Measurements from ENCODE around the gene IRF3.

IRF3 gene, protein sequence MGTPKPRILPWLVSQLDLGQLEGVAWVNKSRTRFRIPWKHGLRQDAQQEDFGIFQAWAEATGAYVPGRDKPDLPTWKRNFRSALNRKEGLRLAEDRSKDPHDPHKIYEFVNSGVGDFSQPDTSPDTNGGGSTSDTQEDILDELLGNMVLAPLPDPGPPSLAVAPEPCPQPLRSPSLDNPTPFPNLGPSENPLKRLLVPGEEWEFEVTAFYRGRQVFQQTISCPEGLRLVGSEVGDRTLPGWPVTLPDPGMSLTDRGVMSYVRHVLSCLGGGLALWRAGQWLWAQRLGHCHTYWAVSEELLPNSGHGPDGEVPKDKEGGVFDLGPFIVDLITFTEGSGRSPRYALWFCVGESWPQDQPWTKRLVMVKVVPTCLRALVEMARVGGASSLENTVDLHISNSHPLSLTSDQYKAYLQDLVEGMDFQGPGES

DNA sequence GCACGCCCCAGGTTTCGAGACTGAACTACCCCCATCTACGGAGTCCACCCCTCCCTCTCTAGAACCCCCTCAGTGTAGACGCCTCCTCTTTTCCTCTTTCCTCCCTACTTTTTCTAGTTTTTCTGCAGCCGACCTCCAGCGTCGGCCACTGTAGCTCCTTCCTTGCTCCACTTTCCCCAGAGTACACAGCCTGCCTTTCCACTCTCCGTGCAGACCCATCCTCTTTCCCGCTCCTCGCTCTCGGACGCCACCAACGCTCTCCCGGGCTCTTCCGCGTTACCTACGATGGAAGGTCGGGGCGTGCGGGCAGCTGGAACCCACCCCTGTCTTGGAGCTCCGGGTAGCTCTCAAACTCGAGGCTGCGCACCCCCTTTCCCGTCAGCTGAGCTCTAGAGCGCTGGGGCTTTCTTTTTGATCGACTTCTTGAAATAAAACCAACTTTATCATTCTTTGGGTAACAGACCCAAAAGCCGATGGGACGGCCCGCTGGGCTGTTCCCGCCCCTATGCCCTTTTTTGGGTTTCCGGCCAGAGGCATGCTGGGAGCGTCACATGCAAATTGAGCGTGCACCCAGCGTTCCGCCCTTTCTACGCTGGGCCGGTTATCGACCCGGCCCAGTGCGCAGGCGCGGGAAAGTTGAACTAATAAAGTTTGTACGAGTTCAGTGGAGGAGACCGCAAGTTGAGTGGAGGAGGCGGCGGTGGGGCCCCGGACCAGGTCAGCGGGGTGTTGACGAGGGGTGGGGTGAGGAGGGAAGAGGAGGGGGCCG, at the start of gene IRF3, which contains the start of gene BCL2L12:
Gene IRF3 (minus strand): TSS at position 507 of the 769 bp plus-strand sequence. CDS start 1,019 bp downstream, outside the sequence.
Gene BCL2L12 (plus strand): TSS at position 583 of the 769 bp plus-strand sequence. CDS start 760 bp downstream, outside the sequence.
- DNase-seq (ENCODE audit: extremely low spot score, insufficient read length, low read depth) (peak; percentile 96), FAIRE-seq (peak; percentile 97)

DNA sequence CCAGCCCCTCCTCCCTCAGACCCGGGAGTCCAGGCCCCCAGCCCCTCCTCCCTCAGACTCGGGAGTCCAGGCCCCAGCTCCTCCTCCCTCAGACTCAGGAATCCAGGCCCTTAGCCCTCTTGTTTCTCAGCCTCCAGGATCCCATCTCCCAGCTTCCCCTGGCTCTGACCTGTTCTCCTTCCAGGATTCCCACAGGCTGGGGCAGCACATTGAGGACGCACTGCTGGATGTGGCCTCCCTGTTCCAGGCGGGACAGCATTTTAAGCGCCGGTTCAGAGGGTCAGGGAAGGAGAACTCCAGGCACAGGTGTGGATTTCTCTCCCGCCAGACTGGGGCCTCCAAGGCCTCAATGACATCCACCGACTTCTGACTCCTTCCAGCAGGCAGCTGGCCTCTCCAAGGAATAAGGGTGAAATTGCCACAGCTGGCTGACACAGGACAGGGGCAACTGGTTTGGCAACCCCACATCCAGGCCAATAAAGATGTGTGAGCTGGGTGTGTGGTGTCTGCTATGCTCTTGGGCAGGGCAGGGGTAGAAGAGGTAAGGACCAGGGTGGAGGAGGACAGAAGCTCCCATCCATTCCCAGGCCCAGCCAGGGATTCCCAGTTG, 47.7 kb upstream of the IRF3 start:
- DNase-seq (ENCODE audit: extremely low spot score, insufficient read length, low read depth) (no peak), FAIRE-seq (no peak)

DNA sequence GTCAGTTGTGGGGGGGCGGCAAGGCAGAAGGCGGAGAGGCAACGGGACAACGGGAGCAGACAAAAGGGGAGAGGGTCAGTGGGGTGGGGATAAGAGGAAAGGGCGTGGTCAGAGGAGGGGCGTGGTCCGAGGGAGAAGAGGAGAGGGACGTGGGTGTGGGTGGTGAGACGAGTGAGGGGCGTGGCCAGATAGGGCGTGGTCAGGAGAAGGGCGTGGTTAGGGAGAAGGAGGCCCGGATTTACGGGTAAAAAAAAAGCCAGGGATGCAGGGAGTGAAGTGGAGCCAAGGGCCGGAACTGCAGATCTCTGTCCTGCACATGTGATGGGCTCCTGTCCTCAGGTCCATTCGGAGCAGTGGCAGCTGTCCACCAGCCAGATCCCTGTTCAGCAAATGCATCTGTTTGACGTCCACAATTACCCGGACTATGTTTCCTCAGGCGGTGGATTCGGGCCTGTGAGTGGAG, 46.8 kb upstream of the IRF3 start:
- no peak for FAIRE-seq
- no peak for DNase-seq (ENCODE audit: extremely low spot score, insufficient read length, low read depth)

DNA sequence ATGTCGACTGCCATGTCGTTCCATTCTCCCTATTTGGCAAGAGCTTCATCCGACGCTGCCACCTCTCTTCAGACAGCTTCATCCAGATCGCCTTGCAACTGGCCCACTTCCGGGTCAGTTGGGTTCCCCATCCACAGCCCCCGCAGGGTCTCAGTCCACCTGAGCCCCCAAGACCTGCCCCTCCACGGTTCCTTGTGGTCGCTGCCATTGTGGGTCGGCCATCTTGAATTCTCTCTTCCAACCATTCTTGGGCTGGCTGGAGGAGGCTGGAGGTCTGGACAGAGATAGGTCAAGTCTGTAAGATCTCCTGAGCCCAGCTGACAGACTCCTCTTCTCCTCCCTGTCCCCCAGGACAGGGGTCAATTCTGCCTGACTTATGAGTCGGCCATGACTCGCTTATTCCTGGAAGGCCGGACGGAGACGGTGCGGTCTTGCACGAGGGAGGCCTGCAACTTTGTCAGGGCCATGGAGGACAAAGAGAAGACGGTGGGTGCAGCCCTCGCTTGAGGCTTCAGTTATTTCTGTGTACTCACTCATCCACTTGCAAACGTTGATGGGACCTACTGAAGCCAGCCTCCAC, 44.8 kb upstream of the IRF3 start:
- no peak for DNase-seq (ENCODE audit: extremely low spot score, insufficient read length, low read depth)
- FAIRE-seq = no peak

DNA sequence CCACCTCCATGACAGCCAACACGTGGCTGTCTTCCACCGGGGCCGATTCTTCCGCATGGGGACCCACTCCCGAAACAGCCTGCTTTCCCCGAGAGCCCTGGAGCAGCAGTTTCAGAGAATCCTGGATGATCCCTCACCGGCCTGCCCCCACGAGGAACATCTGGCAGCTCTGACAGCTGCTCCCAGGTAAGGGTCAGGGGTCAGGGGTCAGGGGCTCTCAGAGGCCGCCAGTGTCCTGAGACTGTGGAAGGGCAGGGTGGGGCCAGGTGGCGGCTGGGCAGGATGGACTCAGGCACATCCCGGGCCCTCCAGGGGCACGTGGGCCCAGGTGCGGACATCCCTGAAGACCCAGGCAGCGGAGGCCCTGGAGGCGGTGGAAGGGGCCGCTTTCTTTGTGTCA, 40.3 kb upstream of the IRF3 start:
- FAIRE-seq (no peak), DNase-seq (ENCODE audit: extremely low spot score, insufficient read length, low read depth) (no peak)

DNA sequence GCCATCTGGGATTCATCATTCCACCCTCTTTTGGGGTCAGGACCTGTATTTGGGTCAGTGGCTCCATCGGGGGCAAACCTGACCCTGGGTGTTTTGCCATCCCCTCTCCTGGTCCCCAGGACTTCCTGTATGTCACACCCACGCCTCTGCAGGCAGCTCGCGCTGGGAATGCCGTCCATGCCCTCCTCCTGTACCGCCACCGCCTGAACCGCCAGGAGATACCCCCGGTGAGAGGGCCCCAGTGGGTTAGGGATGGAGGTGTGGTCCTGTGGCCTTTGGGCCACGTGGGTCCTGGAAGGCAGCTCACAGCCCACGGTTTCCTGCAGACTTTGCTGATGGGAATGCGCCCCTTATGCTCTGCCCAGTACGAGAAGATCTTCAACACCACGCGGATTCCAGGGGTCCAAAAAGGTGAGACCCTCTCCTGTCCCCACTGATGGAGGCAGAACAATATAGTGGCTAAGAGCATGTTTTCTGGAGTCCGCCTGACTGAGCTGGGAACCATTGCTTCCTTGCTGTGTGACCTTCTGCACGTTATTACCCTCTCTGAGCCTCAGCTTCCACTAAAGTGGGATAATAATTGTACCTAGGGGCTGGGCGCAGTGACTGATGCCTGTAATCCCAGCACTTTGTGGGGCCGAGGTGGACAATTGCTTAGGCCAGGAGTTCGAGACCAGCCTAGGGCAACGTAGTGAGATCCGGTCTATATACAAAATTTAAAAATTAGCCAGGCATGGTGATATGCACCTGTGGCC, 39.4 kb upstream of the IRF3 start:
- no peak for FAIRE-seq

DNA sequence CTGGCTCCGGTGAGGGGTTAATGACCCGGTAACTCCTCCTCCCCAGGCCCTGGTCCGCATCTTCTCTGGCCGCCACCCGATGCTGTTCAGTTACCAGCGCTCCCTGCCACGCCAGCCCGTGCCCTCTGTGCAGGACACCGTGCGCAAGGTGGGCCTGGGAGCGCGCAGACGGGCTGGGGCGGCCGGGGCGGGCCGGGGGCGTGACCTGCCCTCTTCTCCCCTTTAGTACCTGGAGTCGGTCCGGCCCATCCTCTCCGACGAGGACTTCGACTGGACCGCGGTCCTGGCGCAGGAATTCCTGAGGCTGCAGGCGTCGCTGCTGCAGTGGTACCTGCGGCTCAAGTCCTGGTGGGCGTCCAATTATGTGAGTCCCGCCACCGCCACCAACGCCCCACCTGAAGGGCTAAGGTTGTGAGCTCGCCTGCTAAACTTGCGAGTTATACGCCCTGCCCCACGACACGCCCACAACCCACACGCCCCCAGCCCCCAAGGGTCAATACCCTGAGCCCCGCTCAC, 35.7 kb upstream of the IRF3 start:
- no peak for FAIRE-seq
- DNase-seq (ENCODE audit: extremely low spot score, insufficient read length, low read depth) = no peak

More for the DNA sequence above, 39.4 kb upstream of the IRF3 start:
- no peak for DNase-seq (ENCODE audit: extremely low spot score, insufficient read length, low read depth)

DNA sequence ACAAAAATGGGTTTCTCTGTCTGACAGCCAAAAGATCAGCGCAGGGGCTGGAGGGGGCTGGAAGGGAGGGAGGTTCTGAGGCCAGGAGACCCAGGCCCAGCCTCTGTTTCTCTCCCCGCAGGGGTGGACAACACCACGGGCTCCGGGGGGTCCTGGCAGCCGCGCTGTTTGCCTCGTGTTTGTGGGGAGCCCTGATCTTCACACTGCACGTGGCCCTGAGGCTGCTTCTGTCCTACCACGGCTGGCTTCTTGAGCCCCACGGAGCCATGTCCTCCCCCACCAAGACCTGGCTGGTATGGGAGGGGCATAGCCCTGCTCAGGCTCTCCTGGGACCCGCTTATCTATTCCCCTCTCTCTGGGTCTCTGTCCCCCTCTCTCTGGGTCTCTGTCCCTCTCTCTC, 34.9 kb upstream of the IRF3 start:
- no peak for DNase-seq (ENCODE audit: extremely low spot score, insufficient read length, low read depth)
- FAIRE-seq = no peak

DNA sequence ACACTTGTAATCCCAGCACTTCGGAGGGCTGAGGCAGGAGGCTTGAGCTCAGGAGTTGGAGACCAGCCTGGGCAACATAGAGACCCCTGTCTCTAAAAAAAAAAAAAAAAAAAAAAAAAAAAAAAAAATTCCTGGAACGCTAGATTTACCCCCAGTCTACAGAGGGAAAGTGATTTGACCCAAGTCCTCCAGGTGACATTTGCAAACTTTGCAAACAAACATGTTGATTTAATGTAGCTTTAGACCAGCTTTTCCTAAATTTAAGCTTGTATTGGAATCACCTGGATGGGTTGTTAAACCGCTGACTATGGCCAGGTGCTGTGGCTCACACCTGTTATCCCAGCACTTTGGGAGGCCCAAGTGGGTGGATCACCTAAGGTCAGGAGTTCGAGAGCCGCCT, 33.7 kb upstream of the IRF3 start:
- DNase-seq (ENCODE audit: extremely low spot score, insufficient read length, low read depth) = no peak
- FAIRE-seq = no peak

DNA sequence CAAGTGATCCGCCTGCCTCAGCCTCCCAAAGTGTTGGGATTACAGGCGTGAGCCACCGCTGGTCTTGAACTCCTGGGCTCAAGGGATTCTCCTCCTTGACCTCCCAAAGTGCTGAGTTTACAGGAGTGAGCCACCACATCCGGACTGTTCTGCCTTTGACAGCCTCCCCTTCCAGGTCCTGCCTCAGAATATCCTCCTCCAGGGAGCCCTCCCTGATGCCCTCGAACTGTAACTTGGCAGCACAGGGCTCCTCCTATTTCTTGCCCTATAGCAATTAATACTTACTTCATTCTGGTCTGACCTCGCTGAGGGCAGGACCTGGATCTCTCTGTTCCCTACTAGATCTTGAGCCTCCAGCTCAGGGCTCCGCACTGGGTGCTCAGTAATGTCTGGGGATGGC, 31.2 kb upstream of the IRF3 start:
- no peak for FAIRE-seq
- no peak for DNase-seq (ENCODE audit: extremely low spot score, insufficient read length, low read depth)

DNA sequence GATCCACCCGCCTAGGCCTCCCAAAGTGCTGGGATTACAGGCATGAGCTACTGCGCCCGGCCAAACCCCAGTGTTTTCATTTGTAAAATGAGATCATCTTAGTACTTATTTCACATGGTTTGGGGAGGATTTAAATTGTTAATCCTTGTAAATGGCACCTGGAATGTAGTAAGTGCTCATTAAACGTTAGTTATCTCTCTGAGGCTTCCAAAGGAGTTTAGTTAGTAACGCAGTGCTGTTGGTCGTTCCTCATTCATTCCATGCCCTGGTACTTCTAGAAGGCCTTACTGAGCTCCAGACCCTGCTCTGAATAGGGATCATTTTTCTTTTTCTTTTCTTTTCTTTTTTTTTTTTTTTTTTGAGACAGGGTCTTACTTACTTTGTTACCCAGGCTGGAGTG, 30.5 kb upstream of the IRF3 start:
- FAIRE-seq = no peak
- DNase-seq (ENCODE audit: extremely low spot score, insufficient read length, low read depth) = no peak

DNA sequence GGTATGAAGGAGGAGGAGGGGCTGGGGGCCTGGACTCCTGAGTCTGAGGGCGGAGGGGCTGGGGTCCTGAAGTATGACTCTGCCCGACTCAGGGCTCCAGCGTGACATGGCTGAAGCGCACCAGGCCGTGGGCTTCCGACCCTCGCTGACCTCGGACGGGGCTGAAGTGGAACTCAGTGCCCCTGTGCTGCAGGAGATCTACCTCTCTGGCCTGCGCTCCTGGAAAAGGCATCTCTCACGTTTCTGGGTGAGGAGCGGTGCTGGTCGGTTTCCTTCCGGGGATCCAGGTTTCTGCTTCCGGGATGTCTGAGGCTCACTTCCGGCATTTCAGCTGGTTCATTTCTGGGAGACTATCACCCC, 26.5 kb upstream of the IRF3 start:
- DNase-seq (ENCODE audit: extremely low spot score, insufficient read length, low read depth) (no peak), FAIRE-seq (no peak)

DNA sequence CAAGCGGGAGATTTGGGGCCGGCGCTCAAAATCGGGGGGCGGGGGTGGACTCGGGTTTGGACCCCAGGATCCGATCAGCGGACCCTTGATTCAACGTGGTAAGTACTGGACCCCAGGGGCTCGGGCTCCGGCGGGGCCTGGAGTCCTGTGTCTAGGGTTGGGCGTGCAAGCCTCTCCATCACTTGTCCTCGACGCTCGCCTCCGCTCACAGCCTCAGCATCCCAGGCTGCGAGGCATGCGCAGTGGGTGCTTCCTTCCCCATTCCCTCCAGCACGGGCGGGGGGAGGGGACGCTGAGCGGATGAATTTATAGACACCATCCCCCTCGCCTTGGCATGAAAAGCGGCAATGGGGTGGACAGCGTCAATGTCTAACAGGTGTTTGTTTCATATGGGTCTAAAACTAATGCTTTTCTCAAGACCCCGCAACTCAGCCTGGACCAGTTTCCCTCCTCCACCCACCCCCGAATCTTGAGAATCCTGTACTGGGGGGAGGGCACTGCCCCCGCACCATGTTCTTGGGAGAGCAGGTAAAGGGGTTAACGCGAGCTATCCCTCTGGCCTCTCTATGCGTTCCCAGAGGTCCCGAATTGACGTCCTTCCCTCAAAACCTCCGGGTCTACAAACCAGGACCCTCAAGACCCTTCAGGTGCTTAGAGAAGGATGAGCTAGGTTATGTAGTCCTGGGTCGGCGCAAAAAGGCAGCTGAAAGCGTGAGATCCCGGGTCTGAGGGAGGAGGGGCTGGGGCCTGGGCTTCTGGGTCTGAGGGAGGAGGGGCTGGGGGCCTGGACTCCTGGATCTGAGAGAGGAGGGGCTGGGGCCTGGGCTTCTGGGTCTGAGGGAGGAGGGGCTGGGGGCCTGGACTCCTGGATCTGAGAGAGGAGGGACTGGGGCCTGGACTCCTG, 25.8 kb upstream of the IRF3 start:
- DNase-seq (ENCODE audit: extremely low spot score, insufficient read length, low read depth) = no peak
- FAIRE-seq = peak; percentile 26

DNA sequence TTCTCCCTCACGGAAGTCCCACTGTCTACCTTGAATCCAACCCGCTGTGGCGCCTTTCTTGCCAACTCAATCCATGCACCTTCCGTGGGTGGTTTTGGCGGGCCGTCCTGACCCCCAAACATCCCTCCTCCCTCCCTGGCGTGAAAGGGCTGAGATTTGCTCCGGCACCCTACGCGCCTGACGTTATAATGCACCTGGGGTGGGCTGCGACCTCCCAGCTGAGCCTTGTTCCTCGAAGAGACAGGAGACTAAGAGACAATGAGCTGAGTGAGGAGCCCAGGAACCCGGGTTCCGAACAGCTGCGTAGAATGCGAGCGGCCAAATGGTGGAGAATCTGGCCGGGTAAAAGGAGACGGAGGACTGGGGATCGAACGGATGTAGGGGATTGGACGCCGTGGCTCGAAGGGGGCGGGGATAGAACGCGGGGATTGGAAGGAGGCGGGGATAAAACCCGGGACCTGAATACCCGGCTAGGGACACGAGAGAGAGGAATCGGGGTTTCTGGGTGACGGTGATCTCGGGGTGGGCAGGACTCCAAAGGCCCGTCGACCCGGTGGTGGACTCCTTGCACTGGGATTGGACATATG, 25.1 kb upstream of the IRF3 start, which contains the start of gene CPT1C:
Gene CPT1C (plus strand): TSS at position 461 of the 587 bp plus-strand sequence. CDS start 1,137 bp downstream, outside the sequence.
- FAIRE-seq (peak; percentile 9), DNase-seq (ENCODE audit: extremely low spot score, insufficient read length, low read depth) (no peak)

DNA sequence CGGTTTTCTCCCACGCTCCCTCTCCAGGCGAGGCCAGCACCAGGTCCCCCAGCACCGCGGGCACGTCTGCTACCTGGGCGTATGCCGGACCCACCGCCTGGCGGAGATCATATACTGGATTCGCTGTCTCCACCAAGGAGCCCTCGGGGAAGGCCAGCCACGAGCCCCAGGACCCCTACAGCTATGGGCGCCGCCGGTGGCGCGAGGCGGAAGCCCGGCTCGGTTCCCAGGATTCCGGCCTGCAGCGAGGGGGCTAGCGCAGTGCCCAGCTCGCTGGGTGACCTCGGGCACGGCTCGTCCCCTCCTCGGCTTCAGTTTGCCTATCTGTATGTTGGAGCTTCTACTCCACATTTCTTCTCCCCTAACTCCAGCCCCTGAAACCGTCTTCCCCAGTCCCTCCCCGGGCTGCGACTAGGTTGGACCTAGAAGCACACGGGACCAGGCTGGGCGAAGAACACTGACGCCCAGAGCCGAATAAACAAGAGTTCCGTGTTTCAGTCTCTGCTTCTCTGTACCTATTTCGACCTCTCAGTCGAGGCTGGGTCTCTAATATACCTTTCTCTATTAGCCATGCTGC, 24.5 kb upstream of the IRF3 start:
- no peak for FAIRE-seq
- no peak for DNase-seq (ENCODE audit: extremely low spot score, insufficient read length, low read depth)

DNA sequence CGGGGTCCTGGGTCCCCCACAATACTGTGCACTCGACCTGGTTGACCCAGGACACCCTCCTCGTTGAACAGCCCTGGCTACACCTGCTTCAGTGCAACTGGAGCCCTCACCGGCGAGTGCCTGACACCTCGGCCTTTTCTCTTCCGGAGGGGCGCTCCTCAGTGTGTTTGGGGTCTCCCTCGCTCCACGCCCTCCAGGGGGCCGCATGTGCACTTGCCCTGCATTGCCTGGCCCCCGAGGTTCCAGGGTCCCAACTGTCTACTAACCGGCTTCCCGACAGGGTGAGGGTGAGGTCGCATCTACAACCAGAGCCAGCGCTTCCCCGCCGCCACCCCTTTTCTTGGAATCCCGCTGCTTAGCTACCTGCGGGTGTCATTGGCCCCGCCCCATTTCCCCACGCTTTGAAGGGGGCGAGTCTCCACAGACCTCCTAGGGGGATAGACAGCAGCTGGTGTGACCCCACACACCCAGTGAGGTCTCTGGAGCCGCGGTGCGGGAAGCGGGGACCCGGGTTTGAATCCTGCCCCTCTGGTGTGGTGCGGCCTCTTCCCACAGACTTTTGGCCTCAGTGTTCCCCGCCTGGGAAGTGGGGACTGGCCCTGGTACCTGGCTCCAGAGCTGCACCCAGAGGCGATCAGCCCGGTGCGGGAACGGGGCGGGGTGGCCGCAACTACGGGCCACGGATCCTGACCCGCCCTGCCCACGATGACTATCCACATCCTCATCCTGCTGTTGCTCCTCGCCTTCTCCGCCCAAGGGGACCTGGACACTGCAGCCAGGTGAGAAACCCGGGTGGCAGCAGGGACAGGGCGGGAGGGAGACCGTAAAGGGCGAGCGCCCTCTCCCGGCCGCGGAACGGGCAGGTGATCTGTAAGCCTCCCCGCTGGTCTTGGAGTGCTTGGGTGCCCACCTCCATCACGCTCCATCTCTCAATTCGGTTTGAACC, 23.7 kb upstream of the IRF3 start, which contains the start of gene ADM5:
Gene ADM5 (plus strand): TSS at position 462 of the 946 bp plus-strand sequence. CDS start 244 bp downstream, at position 706.
- FAIRE-seq (no peak), DNase-seq (ENCODE audit: extremely low spot score, insufficient read length, low read depth) (no peak)
